ENCODE measurements around the gene PTPMT1. TPM values are rescaled to one million over a fixed set of nuclear protein-coding genes. Genes with fewer than 3 reads are reported as not detected.

Gene PTPMT1
- total RNA-seq, 4 donors from 2014 or later = 84.1 to 111 (median 90.1) TPM

GRCh38 chr11:47572715-47573255, 7.4 kb downstream of the PTPMT1 start:
- no peak for DNase-seq (ENCODE audit: low spot score in 2 of 2)
- no peak overlapping the region for H3K4me3 ChIP-seq (ENCODE audit: low read depth, poor library complexity, severe bottlenecking)
- no peak for TF ChIP-seq POLR2A (IDR thresholded peaks at IDR 0.05)
- TF ChIP-seq, protein P1, sequence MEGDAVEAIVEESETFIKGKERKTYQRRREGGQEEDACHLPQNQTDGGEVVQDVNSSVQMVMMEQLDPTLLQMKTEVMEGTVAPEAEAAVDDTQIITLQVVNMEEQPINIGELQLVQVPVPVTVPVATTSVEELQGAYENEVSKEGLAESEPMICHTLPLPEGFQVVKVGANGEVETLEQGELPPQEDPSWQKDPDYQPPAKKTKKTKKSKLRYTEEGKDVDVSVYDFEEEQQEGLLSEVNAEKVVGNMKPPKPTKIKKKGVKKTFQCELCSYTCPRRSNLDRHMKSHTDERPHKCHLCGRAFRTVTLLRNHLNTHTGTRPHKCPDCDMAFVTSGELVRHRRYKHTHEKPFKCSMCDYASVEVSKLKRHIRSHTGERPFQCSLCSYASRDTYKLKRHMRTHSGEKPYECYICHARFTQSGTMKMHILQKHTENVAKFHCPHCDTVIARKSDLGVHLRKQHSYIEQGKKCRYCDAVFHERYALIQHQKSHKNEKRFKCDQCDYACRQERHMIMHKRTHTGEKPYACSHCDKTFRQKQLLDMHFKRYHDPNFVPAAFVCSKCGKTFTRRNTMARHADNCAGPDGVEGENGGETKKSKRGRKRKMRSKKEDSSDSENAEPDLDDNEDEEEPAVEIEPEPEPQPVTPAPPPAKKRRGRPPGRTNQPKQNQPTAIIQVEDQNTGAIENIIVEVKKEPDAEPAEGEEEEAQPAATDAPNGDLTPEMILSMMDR (IDR thresholded peaks at IDR 0.05) = no peak
- 34 to 43% methylated on average over 5 to 8 of the region's 8 CpGs for WGBS, 2 donors
- intact Hi-C loops (cut with DNase I; ENCODE audit: low total_unique reads) = no loop called here

DNA sequence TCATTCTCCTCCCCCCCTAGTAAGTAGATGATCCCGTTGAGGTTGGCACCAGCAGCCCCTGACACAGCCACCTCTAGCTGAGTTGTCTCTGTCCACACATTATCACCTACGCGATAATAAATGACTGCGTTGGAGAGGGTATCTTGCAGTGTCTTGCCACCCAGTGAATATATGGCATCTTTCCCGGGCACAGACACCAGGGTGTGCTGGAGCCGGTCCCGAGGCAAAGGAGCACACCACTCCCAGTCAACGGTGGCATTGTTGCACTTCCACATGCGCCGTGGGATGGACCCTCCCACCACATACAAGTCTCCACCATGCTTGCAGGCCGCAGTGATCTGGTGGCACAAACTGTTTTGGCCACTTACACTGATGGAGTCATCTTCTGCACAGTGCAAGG, 7.9 kb downstream of the PTPMT1 start:
- H3K4me3 ChIP-seq (ENCODE audit: low read depth, poor library complexity, severe bottlenecking) = no peak overlapping the region
- 61 to 73% methylated on average over 8 to 11 of the region's 11 CpGs for WGBS, 2 donors
- intact Hi-C loops (cut with DNase I; ENCODE audit: low total_unique reads) = no loop called here
- TF ChIP-seq POLR2A (IDR thresholded peaks at IDR 0.05) = no peak
- TF ChIP-seq, protein P1 (IDR thresholded peaks at IDR 0.05) = no peak
- DNase-seq (ENCODE audit: low spot score in 2 of 2) = no peak

DNA sequence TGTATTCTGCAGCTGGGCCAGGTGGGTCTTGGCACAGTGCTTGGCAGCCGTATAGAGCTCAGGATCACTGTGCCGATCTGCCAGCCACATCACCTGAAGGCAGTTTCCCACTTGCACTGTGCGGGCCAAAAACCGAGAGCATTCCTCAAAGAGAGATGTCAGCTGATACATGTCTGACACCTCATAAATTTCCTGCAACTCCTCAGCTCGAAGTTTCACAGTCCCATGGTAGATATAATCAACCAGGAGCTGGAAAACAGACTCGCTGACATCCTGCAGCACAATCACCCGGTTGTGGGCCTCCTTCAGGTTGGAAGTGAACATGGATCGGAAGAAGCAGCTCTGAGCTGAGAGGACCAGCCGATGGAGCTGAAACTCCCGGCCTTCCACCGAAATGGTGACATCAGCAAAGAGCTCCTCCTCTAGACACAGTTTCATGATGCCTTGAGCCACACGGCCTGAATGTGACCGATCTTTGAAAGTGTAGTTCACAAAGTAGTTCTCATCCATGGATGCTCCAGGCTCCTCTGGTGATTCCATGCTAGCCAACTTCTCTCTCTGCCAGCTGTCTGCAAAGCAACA, 12.2 kb downstream of the PTPMT1 start:
- intact Hi-C loops (cut with DNase I; ENCODE audit: low total_unique reads) = no loop called here
- WGBS, 2 donors = 34 to 48% methylated on average over 13 of the region's 13 CpGs
- H3K4me3 ChIP-seq (ENCODE audit: low read depth, poor library complexity, severe bottlenecking) = no peak overlapping the region
- no peak for TF ChIP-seq POLR2A (IDR thresholded peaks at IDR 0.05)
- TF ChIP-seq, protein P1 (IDR thresholded peaks at IDR 0.05) = no peak
- DNase-seq (ENCODE audit: low spot score in 2 of 2) = no peak

DNA sequence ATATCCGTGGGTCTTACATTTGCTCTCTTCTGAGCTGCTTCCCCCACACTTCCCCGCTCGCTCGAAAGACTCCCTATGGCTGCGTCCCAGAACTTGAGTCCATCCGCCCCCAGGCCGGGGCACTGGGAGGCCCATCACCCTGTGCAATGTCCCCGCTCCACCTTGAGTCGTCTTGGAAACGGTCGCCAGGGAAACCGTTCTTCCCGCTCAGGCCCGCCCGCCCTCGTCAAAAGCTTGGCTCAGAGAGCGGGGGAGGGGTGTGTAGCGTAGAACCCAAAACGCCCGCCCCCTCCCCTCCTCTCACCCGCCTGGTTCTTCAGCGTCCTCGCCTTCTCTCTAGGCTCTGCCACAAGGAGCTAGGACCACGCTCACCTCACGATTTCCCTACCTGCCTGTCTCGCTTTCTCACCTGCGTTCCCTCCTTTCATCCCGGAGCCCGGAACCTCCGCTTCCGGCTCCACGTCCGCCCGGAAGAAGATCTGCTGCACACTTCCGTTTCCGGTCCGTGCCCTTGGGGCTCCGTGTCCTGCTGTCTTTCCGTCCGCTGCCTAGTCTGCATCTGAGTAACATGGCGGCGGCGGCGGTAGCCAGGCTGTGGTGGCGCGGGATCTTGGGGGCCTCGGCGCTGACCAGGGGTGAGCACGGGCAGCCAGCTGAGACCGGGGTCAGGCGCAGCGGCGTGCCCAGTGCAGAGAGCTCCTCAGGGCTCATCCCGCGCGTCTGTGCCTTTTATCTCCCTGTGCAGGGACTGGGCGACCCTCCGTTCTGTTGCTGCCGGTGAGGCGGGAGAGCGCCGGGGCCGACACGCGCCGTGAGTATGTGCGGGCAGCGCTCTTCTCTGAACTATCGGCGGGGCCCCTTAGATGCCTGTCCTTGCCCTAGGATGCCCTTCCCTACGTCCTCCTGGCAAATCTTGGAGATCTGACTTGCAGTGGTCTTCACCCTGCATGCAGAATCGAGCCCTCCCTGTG, 13.4 kb downstream of the PTPMT1 start, which contains the start of the genes KBTBD4 and NDUFS3:
Gene KBTBD4 (minus strand): TSS at position 447 of the 971 bp plus-strand sequence. CDS start 19 bp downstream, at position 428.
Gene NDUFS3 (plus strand): TSS at position 551 of the 971 bp plus-strand sequence. CDS start 18 bp downstream, at position 569.
- 0 to 2% methylated on average over 33 to 59 of the region's 72 CpGs for WGBS, 2 donors
- peak; percentile 86 to 98 for DNase-seq (ENCODE audit: low spot score in 2 of 2)
- peak within 1 kb of the TSS; percentile 89 for H3K4me3 ChIP-seq (ENCODE audit: low read depth, poor library complexity, severe bottlenecking)
- TF ChIP-seq, protein P1 (IDR thresholded peaks at IDR 0.05) = no peak
- TF ChIP-seq POLR2A (IDR thresholded peaks at IDR 0.05) = no peak
- intact Hi-C loops (cut with DNase I; ENCODE audit: low total_unique reads) = no loop called here

- 90 to 93% methylated on average over 5 of the region's 5 CpGs for WGBS, 2 donors
- H3K4me3 ChIP-seq (ENCODE audit: low read depth, poor library complexity, severe bottlenecking) = no peak overlapping the region
- intact Hi-C loops (cut with DNase I; ENCODE audit: low total_unique reads) = no loop called here
- no peak for TF ChIP-seq POLR2A (IDR thresholded peaks at IDR 0.05)
- TF ChIP-seq, protein P1 (IDR thresholded peaks at IDR 0.05) = no peak
- DNase-seq (ENCODE audit: low spot score in 2 of 2) = no peak
Observed at GRCh38 chr11:47583844-47584243, 18.4 kb downstream of the PTPMT1 start.
